Measurements from ENCODE around the gene ITPRIP.

The ITPRIP gene

DNA sequence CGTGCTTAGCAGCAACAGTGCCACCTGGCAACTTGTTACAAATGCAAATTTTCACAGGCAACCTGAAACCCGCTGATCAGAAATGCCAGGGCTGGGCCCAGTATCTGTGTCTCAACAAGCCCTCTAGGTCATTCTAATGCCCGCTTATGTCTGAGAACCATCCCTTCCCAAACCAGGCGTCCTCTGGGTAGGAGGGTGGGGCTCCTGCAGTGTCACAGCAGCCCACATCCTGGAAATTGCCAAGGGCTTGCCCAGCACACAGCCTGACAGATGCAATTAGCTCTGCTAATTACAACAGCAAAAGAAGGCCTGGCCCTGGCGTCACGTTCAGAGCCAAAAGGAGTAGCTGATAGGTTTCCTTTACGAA is 15.9 kb downstream of the ITPRIP start:
- H3K27ac Mint-ChIP-seq = peak overlapping the region in 1 of 3 experiments; percentile 31
- H3K36me3 Mint-ChIP-seq (ENCODE audit: low read depth) = peaks cover 16% of the 10 kb centered on the region
- no peaks in the 10 kb centered on the region for H3K9me3 Mint-ChIP-seq
- H3K4me1 Mint-ChIP-seq = peaks cover 72% of the 10 kb centered on the region
- no peak overlapping the region for H3K4me3 Mint-ChIP-seq
- H3K27me3 Mint-ChIP-seq (ENCODE audit: low read depth) = peaks cover 4% of the 10 kb centered on the region
- TF ChIP-seq, protein P1, sequence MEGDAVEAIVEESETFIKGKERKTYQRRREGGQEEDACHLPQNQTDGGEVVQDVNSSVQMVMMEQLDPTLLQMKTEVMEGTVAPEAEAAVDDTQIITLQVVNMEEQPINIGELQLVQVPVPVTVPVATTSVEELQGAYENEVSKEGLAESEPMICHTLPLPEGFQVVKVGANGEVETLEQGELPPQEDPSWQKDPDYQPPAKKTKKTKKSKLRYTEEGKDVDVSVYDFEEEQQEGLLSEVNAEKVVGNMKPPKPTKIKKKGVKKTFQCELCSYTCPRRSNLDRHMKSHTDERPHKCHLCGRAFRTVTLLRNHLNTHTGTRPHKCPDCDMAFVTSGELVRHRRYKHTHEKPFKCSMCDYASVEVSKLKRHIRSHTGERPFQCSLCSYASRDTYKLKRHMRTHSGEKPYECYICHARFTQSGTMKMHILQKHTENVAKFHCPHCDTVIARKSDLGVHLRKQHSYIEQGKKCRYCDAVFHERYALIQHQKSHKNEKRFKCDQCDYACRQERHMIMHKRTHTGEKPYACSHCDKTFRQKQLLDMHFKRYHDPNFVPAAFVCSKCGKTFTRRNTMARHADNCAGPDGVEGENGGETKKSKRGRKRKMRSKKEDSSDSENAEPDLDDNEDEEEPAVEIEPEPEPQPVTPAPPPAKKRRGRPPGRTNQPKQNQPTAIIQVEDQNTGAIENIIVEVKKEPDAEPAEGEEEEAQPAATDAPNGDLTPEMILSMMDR (IDR thresholded peaks at IDR 0.05; ENCODE audit: unreplicated experiment in 3 of 3) = no peak

DNA sequence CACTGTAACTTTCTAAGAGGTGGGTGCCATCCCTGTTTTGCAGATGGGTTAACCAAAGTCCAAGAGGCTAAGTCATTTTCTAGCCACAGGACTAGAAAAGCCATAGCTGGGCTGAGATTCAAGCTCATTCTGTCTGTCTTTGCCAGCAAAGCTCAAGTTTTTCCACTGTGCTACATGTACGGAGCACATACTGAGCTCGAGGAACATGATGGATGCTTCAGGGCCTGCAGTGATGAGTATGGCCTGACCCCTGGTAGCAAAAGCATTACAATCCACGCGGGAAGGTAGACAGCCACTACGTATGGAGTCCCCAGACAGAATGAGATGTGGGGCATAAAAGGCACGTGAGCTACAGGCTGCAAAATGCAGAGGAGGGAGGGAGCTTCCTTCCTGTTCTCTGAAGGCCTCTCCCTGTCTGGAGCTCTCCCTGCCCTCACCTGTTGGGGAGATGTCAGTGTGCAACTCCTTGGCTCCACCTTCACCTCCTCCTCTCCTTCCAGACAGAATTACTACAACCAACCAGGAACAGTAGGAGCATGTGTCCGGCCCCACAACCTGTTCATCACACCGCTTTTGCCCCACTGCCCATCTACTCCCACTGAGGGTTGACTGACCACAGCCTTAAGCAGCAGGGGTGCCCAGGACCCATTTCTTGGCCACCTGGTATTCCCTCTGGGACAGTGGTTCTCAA is 16.4 kb downstream of the ITPRIP start:
- H3K4me1 Mint-ChIP-seq = peaks cover 72% of the 10 kb centered on the region
- TF ChIP-seq, protein P1 (IDR thresholded peaks at IDR 0.05; ENCODE audit: unreplicated experiment in 3 of 3) = no peak
- H3K27ac Mint-ChIP-seq = peak overlapping the region in 2 of 3 experiments; percentile 46 to 58
- no peak overlapping the region for H3K4me3 Mint-ChIP-seq
- H3K36me3 Mint-ChIP-seq (ENCODE audit: low read depth) = peaks cover 21% of the 10 kb centered on the region
- H3K27me3 Mint-ChIP-seq (ENCODE audit: low read depth) = peaks cover 4% of the 10 kb centered on the region
- H3K9me3 Mint-ChIP-seq = no peaks in the 10 kb centered on the region

DNA sequence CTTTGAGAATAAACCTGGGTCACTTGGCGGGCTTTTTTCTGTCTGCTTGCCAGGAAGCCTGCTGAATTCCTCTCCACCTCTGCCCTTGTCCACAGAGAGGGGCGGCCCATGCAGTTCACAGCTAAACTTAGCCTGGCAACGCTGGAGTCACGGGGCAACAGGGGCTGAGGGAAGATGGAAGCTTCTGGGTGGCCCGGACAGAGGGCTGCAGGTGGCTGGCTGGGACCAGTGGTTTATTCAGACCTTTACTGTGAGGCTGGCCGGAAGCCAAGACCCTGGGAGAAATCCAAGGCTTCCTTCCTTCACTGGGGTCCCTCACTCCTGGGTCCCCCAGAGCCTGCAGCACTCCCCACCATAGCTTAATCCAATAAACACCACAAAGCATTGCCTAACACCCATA is 17.0 kb downstream of the ITPRIP start:
- no peaks in the 10 kb centered on the region for H3K9me3 Mint-ChIP-seq
- H3K4me1 Mint-ChIP-seq = peaks cover 69% of the 10 kb centered on the region
- H3K4me3 Mint-ChIP-seq = no peak overlapping the region
- TF ChIP-seq, protein P1 (IDR thresholded peaks at IDR 0.05; ENCODE audit: unreplicated experiment in 3 of 3) = no peak
- peak overlapping the region in 2 of 3 experiments; percentile 46 to 58 for H3K27ac Mint-ChIP-seq
- H3K36me3 Mint-ChIP-seq (ENCODE audit: low read depth) = peaks cover 24% of the 10 kb centered on the region
- peaks cover 4% of the 10 kb centered on the region for H3K27me3 Mint-ChIP-seq (ENCODE audit: low read depth)

DNA sequence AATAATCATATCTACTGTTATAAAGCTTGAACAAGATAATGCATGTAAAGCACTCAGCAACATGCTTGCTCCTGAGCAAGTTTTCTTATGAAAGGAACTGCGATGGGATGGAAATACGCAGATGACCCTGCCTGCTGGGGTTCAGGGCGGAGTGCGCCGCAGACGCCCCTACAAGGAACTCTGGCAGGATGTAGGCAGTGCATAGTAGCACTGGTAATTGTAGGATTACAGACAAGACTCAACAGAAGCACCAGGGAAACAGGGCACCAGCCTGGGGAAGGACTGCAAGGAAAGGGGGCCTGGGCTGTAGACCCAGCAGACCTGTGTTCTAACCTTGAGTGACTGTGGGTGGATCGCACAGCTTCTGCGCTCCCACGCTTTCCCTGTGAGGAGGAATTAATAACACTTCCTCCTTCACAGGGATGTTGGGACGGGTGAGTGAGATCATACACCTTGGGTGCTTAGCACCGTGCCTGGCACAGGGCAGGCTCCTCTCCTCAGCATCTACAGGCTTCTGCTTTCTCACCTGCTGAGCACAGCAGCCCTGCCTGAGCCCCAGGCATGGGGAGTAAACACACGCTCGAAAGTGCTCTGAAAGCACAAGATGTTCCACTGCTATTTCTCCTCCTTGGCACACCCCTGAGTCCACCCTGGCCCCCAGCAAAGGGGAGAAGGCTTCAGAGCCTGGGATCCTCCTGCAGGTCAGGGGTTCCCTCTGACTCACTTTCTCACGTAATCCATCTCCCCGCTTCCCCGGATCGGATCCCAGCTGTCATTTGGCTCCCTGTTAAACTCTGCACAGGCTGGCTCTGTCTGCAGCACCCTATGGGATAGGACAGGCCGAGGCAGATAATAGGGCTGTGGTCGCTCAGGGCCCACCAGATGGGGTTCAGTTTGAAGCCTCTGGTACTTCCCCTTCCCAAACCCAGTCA is 19.2 kb downstream of the ITPRIP start:
- Mint-ChIP-seq H3K9me3 (no peaks in the 10 kb centered on the region), H3K4me3 (no peak overlapping the region), H3K27ac (peak overlapping the region in 1 of 3 experiments; percentile 55), H3K4me1 (peaks cover 59% of the 10 kb centered on the region), H3K27me3 (ENCODE audit: low read depth) (peaks cover 4% of the 10 kb centered on the region), H3K36me3 (ENCODE audit: low read depth) (peaks cover 26% of the 10 kb centered on the region)
- TF ChIP-seq, protein P1 (IDR thresholded peaks at IDR 0.05; ENCODE audit: unreplicated experiment in 3 of 3) = no peak

DNA sequence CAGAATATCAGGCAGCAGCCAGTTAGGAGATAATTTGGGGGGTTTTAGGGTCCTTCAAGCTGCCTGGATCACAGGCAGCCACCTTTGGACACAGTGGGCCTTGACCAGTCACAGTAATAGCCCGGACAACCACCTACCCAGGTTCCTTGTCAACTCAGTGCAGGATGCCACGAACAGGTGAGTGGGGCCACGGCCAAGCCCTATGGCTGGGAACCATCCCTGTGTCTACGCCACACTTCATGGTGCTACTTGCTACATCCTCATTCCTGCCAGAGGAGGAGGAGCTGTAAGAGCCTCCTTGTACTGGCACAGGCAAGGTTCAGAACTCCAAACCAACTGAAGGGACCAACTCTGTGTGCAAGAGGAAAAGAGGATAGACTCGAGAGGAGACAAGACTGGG is 19.9 kb downstream of the ITPRIP start:
- H3K4me3 Mint-ChIP-seq = no peak overlapping the region
- H3K27me3 Mint-ChIP-seq (ENCODE audit: low read depth) = no peaks in the 10 kb centered on the region
- H3K4me1 Mint-ChIP-seq = peaks cover 54% of the 10 kb centered on the region
- H3K27ac Mint-ChIP-seq = no peak overlapping the region
- H3K36me3 Mint-ChIP-seq (ENCODE audit: low read depth) = peaks cover 31% of the 10 kb centered on the region
- H3K9me3 Mint-ChIP-seq = no peaks in the 10 kb centered on the region
- TF ChIP-seq, protein P1 (IDR thresholded peaks at IDR 0.05; ENCODE audit: unreplicated experiment in 3 of 3) = no peak

Data from nephron (organoid).